ENCODE data around the gene RLN3.

GRCh38 chr19:13982773-13983172 lies 45.2 kb upstream of the RLN3 start:
- TF ChIP-seq CTCF (IDR thresholded peaks at IDR 0.05) (no peak), POLR2A (IDR thresholded peaks at IDR 0.05) (no peak)
